ENCODE data around the gene NRDC. TPM values are rescaled to one million over a fixed set of nuclear protein-coding genes. Genes with fewer than 3 reads are reported as not detected.

Gene NRDC
- total and polyA plus RNA-seq, 2 experiments from 2014 or later: 129 to 217 TPM

DNA sequence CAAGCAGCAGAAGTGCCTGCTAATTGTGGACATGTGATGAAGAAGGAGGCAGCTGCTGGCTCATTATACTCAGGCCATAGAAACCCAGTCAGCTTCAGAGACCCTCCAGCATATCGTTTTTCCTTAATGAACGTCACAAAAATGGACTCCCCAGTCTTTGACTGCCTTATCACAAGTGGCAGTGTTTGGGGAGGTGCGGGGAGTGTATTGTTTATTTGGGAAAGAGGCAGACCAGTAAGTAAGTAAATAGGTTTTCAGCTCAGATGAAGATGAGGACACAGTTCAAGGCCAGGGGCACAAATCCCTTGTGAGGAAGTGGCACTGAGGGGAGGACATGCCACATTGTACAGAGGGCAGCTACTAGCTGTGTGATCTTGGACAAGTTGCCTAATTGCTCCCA, 43.5 kb upstream of the NRDC start:
- Histone ChIP-seq H3K4me1 (ENCODE audit: insufficient read depth) (no peaks in the 10 kb centered on the region), H4K20me1 (replicated peaks; ENCODE audit: insufficient read depth) (no peaks in the 10 kb centered on the region; the same call in 1 of the 2 replicates), H3K4me3 (no peak overlapping the region), H3K9me2 (ENCODE audit: insufficient read depth) (no peaks in the 10 kb centered on the region), H3K27me3 (ENCODE audit: insufficient read depth) (no peaks in the 10 kb centered on the region), H3K36me3 (ENCODE audit: insufficient read depth) (peaks cover 8% of the 10 kb centered on the region; the same call in 1 of the 2 replicates), H2AFZ (no peak overlapping the region), H3K4me2 (no peak overlapping the region), H3F3A (replicated peaks; ENCODE audit: low read depth) (0 out of 2 replicates have a peak, but pooled peaks cover 7% of the 10 kb centered on the region), H3K27ac (ENCODE audit: low read depth) (peak overlapping the region; percentile 65; the same call in 1 of the 2 replicates), H3K79me2 (replicated peaks; ENCODE audit: insufficient read depth) (no peaks in the 10 kb centered on the region)
- Mint-ChIP-seq H3K9me3 (no peaks in the 10 kb centered on the region), H3K27ac (no peak overlapping the region), H3K4me3 (no peak overlapping the region), H3K4me1 (peaks cover 16% of the 10 kb centered on the region), H3K27me3 (ENCODE audit: insufficient read depth, low read depth, poor library complexity) (peaks cover 1% of the 10 kb centered on the region), H3K36me3 (ENCODE audit: low read depth) (peaks cover 10% of the 10 kb centered on the region; the same call in 2 of the 3 replicates)
- TF ChIP-seq JUNB (IDR thresholded peaks at IDR 0.05; ENCODE audit: unreplicated experiment) (no peak), ZNF114 (CRISPR knock-in tag; IDR thresholded peaks at IDR 0.05) (no peak), NANOG (IDR thresholded peaks at IDR 0.05; ENCODE audit: borderline replicate concordance) (no peak), STAT1 (IDR thresholded peaks at IDR 0.05; ENCODE audit: unreplicated experiment) (no peak), EZH2phosphoT487 (IDR thresholded peaks at IDR 0.05; ENCODE audit: unreplicated experiment) (no peak), POLR2AphosphoS5 (IDR thresholded peaks at IDR 0.05; ENCODE audit: low read depth) (no peak), ZNF331 (CRISPR knock-in tag; IDR thresholded peaks at IDR 0.05; ENCODE audit: low read depth) (no peak)
- TF ChIP-seq, protein P1, sequence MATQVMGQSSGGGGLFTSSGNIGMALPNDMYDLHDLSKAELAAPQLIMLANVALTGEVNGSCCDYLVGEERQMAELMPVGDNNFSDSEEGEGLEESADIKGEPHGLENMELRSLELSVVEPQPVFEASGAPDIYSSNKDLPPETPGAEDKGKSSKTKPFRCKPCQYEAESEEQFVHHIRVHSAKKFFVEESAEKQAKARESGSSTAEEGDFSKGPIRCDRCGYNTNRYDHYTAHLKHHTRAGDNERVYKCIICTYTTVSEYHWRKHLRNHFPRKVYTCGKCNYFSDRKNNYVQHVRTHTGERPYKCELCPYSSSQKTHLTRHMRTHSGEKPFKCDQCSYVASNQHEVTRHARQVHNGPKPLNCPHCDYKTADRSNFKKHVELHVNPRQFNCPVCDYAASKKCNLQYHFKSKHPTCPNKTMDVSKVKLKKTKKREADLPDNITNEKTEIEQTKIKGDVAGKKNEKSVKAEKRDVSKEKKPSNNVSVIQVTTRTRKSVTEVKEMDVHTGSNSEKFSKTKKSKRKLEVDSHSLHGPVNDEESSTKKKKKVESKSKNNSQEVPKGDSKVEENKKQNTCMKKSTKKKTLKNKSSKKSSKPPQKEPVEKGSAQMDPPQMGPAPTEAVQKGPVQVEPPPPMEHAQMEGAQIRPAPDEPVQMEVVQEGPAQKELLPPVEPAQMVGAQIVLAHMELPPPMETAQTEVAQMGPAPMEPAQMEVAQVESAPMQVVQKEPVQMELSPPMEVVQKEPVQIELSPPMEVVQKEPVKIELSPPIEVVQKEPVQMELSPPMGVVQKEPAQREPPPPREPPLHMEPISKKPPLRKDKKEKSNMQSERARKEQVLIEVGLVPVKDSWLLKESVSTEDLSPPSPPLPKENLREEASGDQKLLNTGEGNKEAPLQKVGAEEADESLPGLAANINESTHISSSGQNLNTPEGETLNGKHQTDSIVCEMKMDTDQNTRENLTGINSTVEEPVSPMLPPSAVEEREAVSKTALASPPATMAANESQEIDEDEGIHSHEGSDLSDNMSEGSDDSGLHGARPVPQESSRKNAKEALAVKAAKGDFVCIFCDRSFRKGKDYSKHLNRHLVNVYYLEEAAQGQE (IDR thresholded peaks at IDR 0.05; ENCODE audit: unreplicated experiment): no peak
- TF ChIP-seq, protein P2, sequence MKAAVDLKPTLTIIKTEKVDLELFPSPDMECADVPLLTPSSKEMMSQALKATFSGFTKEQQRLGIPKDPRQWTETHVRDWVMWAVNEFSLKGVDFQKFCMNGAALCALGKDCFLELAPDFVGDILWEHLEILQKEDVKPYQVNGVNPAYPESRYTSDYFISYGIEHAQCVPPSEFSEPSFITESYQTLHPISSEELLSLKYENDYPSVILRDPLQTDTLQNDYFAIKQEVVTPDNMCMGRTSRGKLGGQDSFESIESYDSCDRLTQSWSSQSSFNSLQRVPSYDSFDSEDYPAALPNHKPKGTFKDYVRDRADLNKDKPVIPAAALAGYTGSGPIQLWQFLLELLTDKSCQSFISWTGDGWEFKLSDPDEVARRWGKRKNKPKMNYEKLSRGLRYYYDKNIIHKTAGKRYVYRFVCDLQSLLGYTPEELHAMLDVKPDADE (IDR thresholded peaks at IDR 0.05): no peak
- TF ChIP-seq, protein P3, sequence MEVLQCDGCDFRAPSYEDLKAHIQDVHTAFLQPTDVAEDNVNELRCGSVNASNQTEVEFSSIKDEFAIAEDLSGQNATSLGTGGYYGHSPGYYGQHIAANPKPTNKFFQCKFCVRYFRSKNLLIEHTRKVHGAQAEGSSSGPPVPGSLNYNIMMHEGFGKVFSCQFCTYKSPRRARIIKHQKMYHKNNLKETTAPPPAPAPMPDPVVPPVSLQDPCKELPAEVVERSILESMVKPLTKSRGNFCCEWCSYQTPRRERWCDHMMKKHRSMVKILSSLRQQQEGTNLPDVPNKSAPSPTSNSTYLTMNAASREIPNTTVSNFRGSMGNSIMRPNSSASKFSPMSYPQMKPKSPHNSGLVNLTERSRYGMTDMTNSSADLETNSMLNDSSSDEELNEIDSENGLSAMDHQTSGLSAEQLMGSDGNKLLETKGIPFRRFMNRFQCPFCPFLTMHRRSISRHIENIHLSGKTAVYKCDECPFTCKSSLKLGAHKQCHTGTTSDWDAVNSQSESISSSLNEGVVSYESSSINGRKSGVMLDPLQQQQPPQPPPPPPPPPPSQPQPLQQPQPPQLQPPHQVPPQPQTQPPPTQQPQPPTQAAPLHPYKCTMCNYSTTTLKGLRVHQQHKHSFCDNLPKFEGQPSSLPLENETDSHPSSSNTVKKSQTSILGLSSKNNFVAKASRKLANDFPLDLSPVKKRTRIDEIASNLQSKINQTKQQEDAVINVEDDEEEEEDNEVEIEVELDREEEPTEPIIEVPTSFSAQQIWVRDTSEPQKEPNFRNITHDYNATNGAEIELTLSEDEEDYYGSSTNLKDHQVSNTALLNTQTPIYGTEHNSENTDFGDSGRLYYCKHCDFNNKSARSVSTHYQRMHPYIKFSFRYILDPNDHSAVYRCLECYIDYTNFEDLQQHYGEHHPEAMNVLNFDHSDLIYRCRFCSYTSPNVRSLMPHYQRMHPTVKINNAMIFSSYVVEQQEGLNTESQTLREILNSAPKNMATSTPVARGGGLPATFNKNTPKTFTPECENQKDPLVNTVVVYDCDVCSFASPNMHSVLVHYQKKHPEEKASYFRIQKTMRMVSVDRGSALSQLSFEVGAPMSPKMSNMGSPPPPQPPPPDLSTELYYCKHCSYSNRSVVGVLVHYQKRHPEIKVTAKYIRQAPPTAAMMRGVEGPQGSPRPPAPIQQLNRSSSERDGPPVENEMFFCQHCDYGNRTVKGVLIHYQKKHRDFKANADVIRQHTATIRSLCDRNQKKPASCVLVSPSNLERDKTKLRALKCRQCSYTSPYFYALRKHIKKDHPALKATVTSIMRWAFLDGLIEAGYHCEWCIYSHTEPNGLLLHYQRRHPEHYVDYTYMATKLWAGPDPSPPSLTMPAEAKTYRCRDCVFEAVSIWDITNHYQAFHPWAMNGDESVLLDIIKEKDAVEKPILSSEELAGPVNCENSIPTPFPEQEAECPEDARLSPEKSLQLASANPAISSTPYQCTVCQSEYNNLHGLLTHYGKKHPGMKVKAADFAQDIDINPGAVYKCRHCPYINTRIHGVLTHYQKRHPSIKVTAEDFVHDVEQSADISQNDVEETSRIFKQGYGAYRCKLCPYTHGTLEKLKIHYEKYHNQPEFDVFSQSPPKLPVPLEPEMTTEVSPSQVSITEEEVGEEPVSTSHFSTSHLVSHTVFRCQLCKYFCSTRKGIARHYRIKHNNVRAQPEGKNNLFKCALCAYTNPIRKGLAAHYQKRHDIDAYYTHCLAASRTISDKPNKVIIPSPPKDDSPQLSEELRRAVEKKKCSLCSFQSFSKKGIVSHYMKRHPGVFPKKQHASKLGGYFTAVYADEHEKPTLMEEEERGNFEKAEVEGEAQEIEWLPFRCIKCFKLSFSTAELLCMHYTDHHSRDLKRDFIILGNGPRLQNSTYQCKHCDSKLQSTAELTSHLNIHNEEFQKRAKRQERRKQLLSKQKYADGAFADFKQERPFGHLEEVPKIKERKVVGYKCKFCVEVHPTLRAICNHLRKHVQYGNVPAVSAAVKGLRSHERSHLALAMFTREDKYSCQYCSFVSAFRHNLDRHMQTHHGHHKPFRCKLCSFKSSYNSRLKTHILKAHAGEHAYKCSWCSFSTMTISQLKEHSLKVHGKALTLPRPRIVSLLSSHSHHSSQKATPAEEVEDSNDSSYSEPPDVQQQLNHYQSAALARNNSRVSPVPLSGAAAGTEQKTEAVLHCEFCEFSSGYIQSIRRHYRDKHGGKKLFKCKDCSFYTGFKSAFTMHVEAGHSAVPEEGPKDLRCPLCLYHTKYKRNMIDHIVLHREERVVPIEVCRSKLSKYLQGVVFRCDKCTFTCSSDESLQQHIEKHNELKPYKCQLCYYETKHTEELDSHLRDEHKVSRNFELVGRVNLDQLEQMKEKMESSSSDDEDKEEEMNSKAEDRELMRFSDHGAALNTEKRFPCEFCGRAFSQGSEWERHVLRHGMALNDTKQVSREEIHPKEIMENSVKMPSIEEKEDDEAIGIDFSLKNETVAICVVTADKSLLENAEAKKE (CRISPR knock-in tag; IDR thresholded peaks at IDR 0.05): no peak
- TF ChIP-seq, protein P4, sequence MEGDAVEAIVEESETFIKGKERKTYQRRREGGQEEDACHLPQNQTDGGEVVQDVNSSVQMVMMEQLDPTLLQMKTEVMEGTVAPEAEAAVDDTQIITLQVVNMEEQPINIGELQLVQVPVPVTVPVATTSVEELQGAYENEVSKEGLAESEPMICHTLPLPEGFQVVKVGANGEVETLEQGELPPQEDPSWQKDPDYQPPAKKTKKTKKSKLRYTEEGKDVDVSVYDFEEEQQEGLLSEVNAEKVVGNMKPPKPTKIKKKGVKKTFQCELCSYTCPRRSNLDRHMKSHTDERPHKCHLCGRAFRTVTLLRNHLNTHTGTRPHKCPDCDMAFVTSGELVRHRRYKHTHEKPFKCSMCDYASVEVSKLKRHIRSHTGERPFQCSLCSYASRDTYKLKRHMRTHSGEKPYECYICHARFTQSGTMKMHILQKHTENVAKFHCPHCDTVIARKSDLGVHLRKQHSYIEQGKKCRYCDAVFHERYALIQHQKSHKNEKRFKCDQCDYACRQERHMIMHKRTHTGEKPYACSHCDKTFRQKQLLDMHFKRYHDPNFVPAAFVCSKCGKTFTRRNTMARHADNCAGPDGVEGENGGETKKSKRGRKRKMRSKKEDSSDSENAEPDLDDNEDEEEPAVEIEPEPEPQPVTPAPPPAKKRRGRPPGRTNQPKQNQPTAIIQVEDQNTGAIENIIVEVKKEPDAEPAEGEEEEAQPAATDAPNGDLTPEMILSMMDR (conservative IDR thresholded peaks at IDR 0.05; ENCODE audit: low read depth in 2 of 2): no peak
- ATAC-seq (no peak), DNase-seq (ENCODE audit: low spot score) (no peak)

Data from GM23338 (cell line).